SJCRH30 (cell line): ENCODE data around the gene SNCB. TPM values are rescaled to one million over a fixed set of nuclear protein-coding genes. Genes with fewer than 3 reads are reported as not detected.
A peak's percentile ranks its signal among the peaks of the same experiment; 100 is the strongest.

Experiments
- DNase-seq, 2 experiments: peaks; one replicate each; pipeline ENCODE4 v3.0.0-alpha.2; 2015 to 2020
- H3K27ac ChIP-seq: fragments of 250-450 bp; sonication (Bioruptor Pico); 2 replicates; pipeline ENCODE4 v1.5.1; 2020; ENCODE audit warnings: mild to moderate bottlenecking, moderate library complexity
- H3K27me3 ChIP-seq: fragments of 250-450 bp; sonication (Bioruptor Pico); 2 replicates; pipeline ENCODE4 v1.5.1; 2020; ENCODE audit warnings: mild to moderate bottlenecking, moderate library complexity
- H3K36me3 ChIP-seq: fragments of 250-450 bp; sonication (Bioruptor Pico); 2 replicates; pipeline ENCODE4 v1.5.1; 2020; ENCODE audit warnings: mild to moderate bottlenecking, moderate library complexity
- H3K4me1 ChIP-seq: fragments of 250-450 bp; sonication (Bioruptor Pico); 2 replicates; pipeline ENCODE4 v1.5.1; 2020; ENCODE audit warnings: mild to moderate bottlenecking, moderate library complexity
- H3K4me3 ChIP-seq: fragments of 250-450 bp; sonication (Bioruptor Pico); 2 replicates; pipeline ENCODE4 v1.5.1; 2020; ENCODE audit warnings: mild to moderate bottlenecking, moderate library complexity
- H3K9me3 ChIP-seq: fragments of 250-450 bp; sonication (Bioruptor Pico); replicated peaks from 2 replicates; pipeline ENCODE4 v1.5.1; 2020; ENCODE audit warnings: mild to moderate bottlenecking, moderate library complexity
- total RNA-seq: library from RNA; depleted of rRNA; stranded (reverse); fragments of >200 nt; shearing (Covaris generic); gene quantifications from 2 replicates; pipeline ENCODE4 v1.2.3, GENCODE V29; 2014

SNCB gene
- total RNA-seq, 1 experiment from 2014 or later: not detected

GRCh38 chr5:176665517-176665916, 35.2 kb upstream of the SNCB start:
- no peak for DNase-seq
- H3K27ac ChIP-seq: no peak overlapping the region
- H3K27me3 ChIP-seq: peaks cover 5% of the 10 kb centered on the region; the same call in 1 of the 2 replicates
- H3K36me3 ChIP-seq: no peaks in the 10 kb centered on the region
- no peak overlapping the region for H3K4me3 ChIP-seq
- no peaks in the 10 kb centered on the region for H3K9me3 ChIP-seq
- H3K4me1 ChIP-seq: no peaks in the 10 kb centered on the region

- Histone ChIP-seq H3K4me3 (no peak overlapping the region), H3K27me3 (peaks cover 3% of the 10 kb centered on the region; the same call in 1 of the 2 replicates), H3K27ac (no peak overlapping the region), H3K36me3 (no peaks in the 10 kb centered on the region), H3K4me1 (no peaks in the 10 kb centered on the region), H3K9me3 (no peaks in the 10 kb centered on the region)
- DNase-seq: no peak
Observed at GRCh38 chr5:176664886-176665285, 34.6 kb upstream of the SNCB start.

GRCh38 chr5:176664479-176664878, 34.1 kb upstream of the SNCB start:
- Histone ChIP-seq H3K9me3 (no peaks in the 10 kb centered on the region), H3K36me3 (no peaks in the 10 kb centered on the region), H3K4me3 (no peak overlapping the region), H3K27ac (no peak overlapping the region), H3K27me3 (no peaks in the 10 kb centered on the region), H3K4me1 (no peaks in the 10 kb centered on the region)
- DNase-seq: no peak

- no peak for DNase-seq
- H3K27ac ChIP-seq: no peak overlapping the region
- H3K9me3 ChIP-seq: no peaks in the 10 kb centered on the region
- H3K36me3 ChIP-seq: no peaks in the 10 kb centered on the region
- H3K27me3 ChIP-seq: no peaks in the 10 kb centered on the region
- no peaks in the 10 kb centered on the region for H3K4me1 ChIP-seq
- no peak overlapping the region for H3K4me3 ChIP-seq
Observed at GRCh38 chr5:176663566-176663965, 33.2 kb upstream of the SNCB start.

- Histone ChIP-seq H3K27me3 (no peaks in the 10 kb centered on the region), H3K36me3 (no peaks in the 10 kb centered on the region), H3K27ac (no peak overlapping the region), H3K9me3 (no peaks in the 10 kb centered on the region), H3K4me1 (no peaks in the 10 kb centered on the region), H3K4me3 (no peak overlapping the region)
- DNase-seq: no peak
Observed at GRCh38 chr5:176662371-176663333, 32.3 kb upstream of the SNCB start.

GRCh38 chr5:176661676-176662075, 31.3 kb upstream of the SNCB start:
- no peak overlapping the region for H3K4me3 ChIP-seq
- DNase-seq: no peak
- H3K27ac ChIP-seq: no peak overlapping the region
- no peaks in the 10 kb centered on the region for H3K36me3 ChIP-seq
- H3K9me3 ChIP-seq: no peaks in the 10 kb centered on the region
- H3K27me3 ChIP-seq: no peaks in the 10 kb centered on the region
- no peaks in the 10 kb centered on the region for H3K4me1 ChIP-seq

GRCh38 chr5:176660860-176661641, 30.7 kb upstream of the SNCB start:
- no peaks in the 10 kb centered on the region for H3K4me1 ChIP-seq
- no peaks in the 10 kb centered on the region for H3K27me3 ChIP-seq
- no peak overlapping the region for H3K4me3 ChIP-seq
- H3K9me3 ChIP-seq: no peaks in the 10 kb centered on the region
- no peak overlapping the region for H3K27ac ChIP-seq
- DNase-seq: peak; percentile 71 to 88
- H3K36me3 ChIP-seq: no peaks in the 10 kb centered on the region

- Histone ChIP-seq H3K4me3 (no peak overlapping the region), H3K4me1 (no peaks in the 10 kb centered on the region), H3K27me3 (no peaks in the 10 kb centered on the region), H3K27ac (no peak overlapping the region), H3K36me3 (no peaks in the 10 kb centered on the region), H3K9me3 (no peaks in the 10 kb centered on the region)
- no peak for DNase-seq
Observed at GRCh38 chr5:176660530-176660859, 30.2 kb upstream of the SNCB start.

- no peak for DNase-seq
- no peaks in the 10 kb centered on the region for H3K27me3 ChIP-seq
Observed at GRCh38 chr5:176659860-176660461, 29.6 kb upstream of the SNCB start.

GRCh38 chr5:176659512-176659839, 29.1 kb upstream of the SNCB start:
- Histone ChIP-seq H3K27me3 (no peaks in the 10 kb centered on the region), H3K36me3 (no peaks in the 10 kb centered on the region), H3K9me3 (no peaks in the 10 kb centered on the region), H3K4me3 (no peak overlapping the region), H3K27ac (no peak overlapping the region), H3K4me1 (no peaks in the 10 kb centered on the region)
- no peak for DNase-seq

More at GRCh38 chr5:176659860-176660461, 29.6 kb upstream of the SNCB start:
- Histone ChIP-seq H3K9me3 (no peaks in the 10 kb centered on the region), H3K4me1 (no peaks in the 10 kb centered on the region), H3K36me3 (no peaks in the 10 kb centered on the region), H3K4me3 (no peak overlapping the region), H3K27ac (no peak overlapping the region)

GRCh38 chr5:176658817-176659511, 28.6 kb upstream of the SNCB start:
- no peak overlapping the region for H3K4me3 ChIP-seq
- no peaks in the 10 kb centered on the region for H3K9me3 ChIP-seq
- no peak overlapping the region for H3K27ac ChIP-seq
- no peaks in the 10 kb centered on the region for H3K4me1 ChIP-seq
- no peaks in the 10 kb centered on the region for H3K36me3 ChIP-seq
- DNase-seq: no peak
- H3K27me3 ChIP-seq: no peaks in the 10 kb centered on the region

GRCh38 chr5:176658007-176658599, 27.8 kb upstream of the SNCB start:
- Histone ChIP-seq H3K27ac (no peak overlapping the region), H3K4me1 (no peaks in the 10 kb centered on the region), H3K36me3 (no peaks in the 10 kb centered on the region), H3K4me3 (no peak overlapping the region), H3K27me3 (no peaks in the 10 kb centered on the region), H3K9me3 (no peaks in the 10 kb centered on the region)
- DNase-seq: peak; percentile 70 to 83

GRCh38 chr5:176656467-176656990, 26.2 kb upstream of the SNCB start:
- no peak for DNase-seq
- no peaks in the 10 kb centered on the region for H3K9me3 ChIP-seq
- H3K4me1 ChIP-seq: no peaks in the 10 kb centered on the region
- no peak overlapping the region for H3K27ac ChIP-seq
- no peaks in the 10 kb centered on the region for H3K36me3 ChIP-seq
- H3K4me3 ChIP-seq: no peak overlapping the region
- no peaks in the 10 kb centered on the region for H3K27me3 ChIP-seq

- Histone ChIP-seq H3K36me3 (no peaks in the 10 kb centered on the region), H3K27ac (no peak overlapping the region), H3K4me1 (no peaks in the 10 kb centered on the region), H3K27me3 (no peaks in the 10 kb centered on the region), H3K9me3 (no peaks in the 10 kb centered on the region), H3K4me3 (no peak overlapping the region)
- no peak for DNase-seq
Observed at GRCh38 chr5:176654856-176655255, 24.5 kb upstream of the SNCB start.
